ENCODE measurements around the gene RPS15A.
A peak's percentile ranks its signal among the peaks of the same experiment; 100 is the strongest.

The RPS15A gene

DNA sequence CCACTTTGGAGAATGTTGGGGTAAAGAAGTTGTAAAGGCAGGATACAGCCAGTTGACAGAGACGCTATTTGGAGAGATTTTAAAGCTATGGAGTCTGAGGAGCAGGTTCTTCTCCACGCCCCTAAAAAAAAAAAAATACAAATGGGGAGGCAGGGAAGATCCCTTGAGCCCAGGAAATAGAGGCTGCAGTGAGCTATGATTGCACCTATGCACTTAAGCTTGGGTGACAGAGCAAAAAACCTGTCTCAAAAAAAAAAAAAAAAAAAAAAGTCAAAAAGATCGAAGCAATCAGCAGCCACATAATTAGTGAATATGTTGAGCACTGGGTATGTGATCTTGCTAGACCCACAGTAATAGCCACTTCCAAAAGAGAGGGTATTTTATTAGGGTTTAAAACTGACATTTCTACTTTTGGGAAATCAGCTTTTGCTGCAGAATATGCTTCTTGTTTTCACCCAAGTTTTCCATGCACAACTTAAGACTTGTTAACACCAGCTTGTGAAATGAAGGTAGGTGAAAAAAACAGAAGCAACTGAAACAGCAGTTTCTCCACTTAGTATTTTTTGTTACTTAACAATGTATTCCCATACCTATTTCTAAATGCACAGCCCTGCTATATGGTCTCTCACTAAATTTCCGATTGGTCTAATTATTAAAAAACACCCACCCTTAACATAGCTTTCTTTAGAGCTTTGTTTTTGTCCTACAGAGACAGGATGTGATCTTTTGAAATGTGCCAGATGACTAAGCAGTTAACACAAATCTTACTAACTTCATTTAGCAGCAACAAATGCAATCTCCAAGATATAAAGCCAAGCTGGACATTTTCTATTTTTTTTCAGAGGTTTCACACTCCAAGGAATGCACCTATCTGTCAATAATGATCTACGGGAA, 13.7 kb upstream of the RPS15A start:
- peaks cover 49% of the 10 kb centered on the region for H3K36me3 Mint-ChIP-seq (ENCODE audit: low read depth)
- peak overlapping the region; percentile 96 for H3K27ac Mint-ChIP-seq
- H3K27me3 Mint-ChIP-seq (ENCODE audit: low read depth): no peaks in the 10 kb centered on the region
- peak overlapping the region; percentile 66 for H3K4me3 Mint-ChIP-seq
- no peak for DNase-seq (ENCODE audit: low spot score)
- H3K4me1 Mint-ChIP-seq (ENCODE audit: low read depth): peaks cover 45% of the 10 kb centered on the region
- no peaks in the 10 kb centered on the region for H3K9me3 Mint-ChIP-seq

- H3K27me3 Mint-ChIP-seq (ENCODE audit: low read depth): no peaks in the 10 kb centered on the region
- H3K36me3 Mint-ChIP-seq (ENCODE audit: low read depth): peaks cover 48% of the 10 kb centered on the region
- peaks cover 51% of the 10 kb centered on the region for H3K4me1 Mint-ChIP-seq (ENCODE audit: low read depth)
- no peak for DNase-seq (ENCODE audit: low spot score)
- peak overlapping the region; percentile 98 for H3K4me3 Mint-ChIP-seq
- H3K27ac Mint-ChIP-seq: peak overlapping the region; percentile 96
- no peaks in the 10 kb centered on the region for H3K9me3 Mint-ChIP-seq
Measured at GRCh38 chr16:18802767-18803343, 12.7 kb upstream of the RPS15A start.

GRCh38 chr16:18801145-18801972, 11.2 kb upstream of the RPS15A start, which contains the start of gene ARL6IP1:
Gene ARL6IP1 (minus strand): TSS chr16:18801549. CDS start chr16:18801466, 83 bp downstream.
- Mint-ChIP-seq H3K27ac (peak within 1 kb of the TSS; percentile 90), H3K9me3 (no peaks in the 10 kb centered on the region), H3K4me1 (ENCODE audit: low read depth) (peaks cover 57% of the 10 kb centered on the region), H3K4me3 (peak within 1 kb of the TSS; percentile 98), H3K27me3 (ENCODE audit: low read depth) (no peaks in the 10 kb centered on the region), H3K36me3 (ENCODE audit: low read depth) (peaks cover 49% of the 10 kb centered on the region)
- peak; percentile 99 for DNase-seq (ENCODE audit: low spot score)

DNA sequence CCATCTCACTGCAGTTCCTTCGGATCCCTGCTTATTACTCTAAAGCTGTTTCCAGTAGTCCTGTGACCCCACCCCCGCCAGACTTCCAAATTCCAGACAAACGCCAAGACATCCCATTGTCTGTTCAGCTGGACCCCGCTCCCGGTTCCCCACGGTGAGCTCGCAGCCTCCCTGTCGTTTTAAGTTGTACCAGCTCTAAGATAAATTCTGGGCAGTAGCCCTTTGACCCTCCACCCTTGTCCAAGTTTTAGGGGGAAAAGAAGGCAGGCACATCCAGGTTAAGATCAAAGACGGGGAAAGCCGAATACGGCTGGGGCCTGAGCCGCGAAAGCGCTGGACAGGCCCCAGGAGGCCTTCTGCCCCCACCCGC, 10.6 kb upstream of the RPS15A start:
- H3K27me3 Mint-ChIP-seq (ENCODE audit: low read depth): no peaks in the 10 kb centered on the region
- peak overlapping the region; percentile 98 for H3K4me3 Mint-ChIP-seq
- peaks cover 48% of the 10 kb centered on the region for H3K36me3 Mint-ChIP-seq (ENCODE audit: low read depth)
- no peak for DNase-seq (ENCODE audit: low spot score)
- peaks cover 53% of the 10 kb centered on the region for H3K4me1 Mint-ChIP-seq (ENCODE audit: low read depth)
- H3K27ac Mint-ChIP-seq: peak overlapping the region; percentile 90
- no peaks in the 10 kb centered on the region for H3K9me3 Mint-ChIP-seq

GRCh38 chr16:18800293-18800692, 10.2 kb upstream of the RPS15A start:
- H3K9me3 Mint-ChIP-seq: no peaks in the 10 kb centered on the region
- H3K4me3 Mint-ChIP-seq: peak overlapping the region; percentile 98
- DNase-seq (ENCODE audit: low spot score): no peak
- H3K27ac Mint-ChIP-seq: peak overlapping the region; percentile 90
- peaks cover 49% of the 10 kb centered on the region for H3K4me1 Mint-ChIP-seq (ENCODE audit: low read depth)
- peaks cover 51% of the 10 kb centered on the region for H3K36me3 Mint-ChIP-seq (ENCODE audit: low read depth)
- H3K27me3 Mint-ChIP-seq (ENCODE audit: low read depth): no peaks in the 10 kb centered on the region

DNA sequence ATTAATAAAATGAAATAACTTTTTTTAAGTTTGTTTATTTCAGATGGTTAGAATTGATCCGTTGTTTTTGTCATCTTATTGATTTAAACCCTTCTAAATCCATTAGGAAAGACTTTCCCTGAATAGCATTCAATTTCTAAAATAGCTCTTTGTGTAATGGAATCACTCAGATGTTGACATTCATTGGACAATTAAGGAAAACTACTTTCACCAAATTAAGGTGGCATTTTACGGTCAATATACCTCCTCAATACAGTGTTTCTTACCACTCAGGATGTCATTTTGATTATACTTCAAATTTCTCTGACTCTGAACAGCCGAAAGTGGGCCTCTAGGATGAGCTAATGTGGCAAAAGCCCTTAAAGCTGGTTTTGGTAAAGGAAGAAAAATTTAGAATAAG, 9.4 kb upstream of the RPS15A start:
- no peaks in the 10 kb centered on the region for H3K27me3 Mint-ChIP-seq (ENCODE audit: low read depth)
- peak overlapping the region; percentile 98 for H3K4me3 Mint-ChIP-seq
- peaks cover 45% of the 10 kb centered on the region for H3K4me1 Mint-ChIP-seq (ENCODE audit: low read depth)
- peaks cover 55% of the 10 kb centered on the region for H3K36me3 Mint-ChIP-seq (ENCODE audit: low read depth)
- no peak for DNase-seq (ENCODE audit: low spot score)
- peak overlapping the region; percentile 90 for H3K27ac Mint-ChIP-seq
- H3K9me3 Mint-ChIP-seq: no peaks in the 10 kb centered on the region

DNA sequence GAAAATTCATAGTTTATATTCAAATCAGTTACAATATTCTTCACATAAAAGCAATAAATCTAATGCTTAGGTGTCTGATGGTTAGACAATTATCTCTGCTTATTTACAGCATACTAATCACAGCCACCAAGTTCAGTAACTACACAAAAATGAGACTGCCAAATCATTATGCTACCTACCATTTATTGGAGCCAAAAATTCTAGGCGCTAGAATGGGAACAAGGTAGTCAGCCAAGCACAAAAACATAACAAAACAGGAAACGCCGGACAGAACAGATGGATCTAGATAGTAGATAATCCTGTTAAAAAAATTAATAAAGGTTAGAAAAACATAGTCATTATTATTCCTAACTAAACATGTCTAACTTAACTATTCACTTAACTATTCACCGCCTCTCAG, 7.6 kb upstream of the RPS15A start:
- Mint-ChIP-seq H3K27me3 (ENCODE audit: low read depth) (no peaks in the 10 kb centered on the region), H3K4me1 (ENCODE audit: low read depth) (peaks cover 42% of the 10 kb centered on the region), H3K9me3 (no peaks in the 10 kb centered on the region), H3K27ac (no peak overlapping the region), H3K4me3 (peak overlapping the region; percentile 54), H3K36me3 (ENCODE audit: low read depth) (peaks cover 63% of the 10 kb centered on the region)
- no peak for DNase-seq (ENCODE audit: low spot score)

GRCh38 chr16:18796377-18796776, 6.2 kb upstream of the RPS15A start:
- H3K27ac Mint-ChIP-seq: no peak overlapping the region
- DNase-seq (ENCODE audit: low spot score): no peak

DNA sequence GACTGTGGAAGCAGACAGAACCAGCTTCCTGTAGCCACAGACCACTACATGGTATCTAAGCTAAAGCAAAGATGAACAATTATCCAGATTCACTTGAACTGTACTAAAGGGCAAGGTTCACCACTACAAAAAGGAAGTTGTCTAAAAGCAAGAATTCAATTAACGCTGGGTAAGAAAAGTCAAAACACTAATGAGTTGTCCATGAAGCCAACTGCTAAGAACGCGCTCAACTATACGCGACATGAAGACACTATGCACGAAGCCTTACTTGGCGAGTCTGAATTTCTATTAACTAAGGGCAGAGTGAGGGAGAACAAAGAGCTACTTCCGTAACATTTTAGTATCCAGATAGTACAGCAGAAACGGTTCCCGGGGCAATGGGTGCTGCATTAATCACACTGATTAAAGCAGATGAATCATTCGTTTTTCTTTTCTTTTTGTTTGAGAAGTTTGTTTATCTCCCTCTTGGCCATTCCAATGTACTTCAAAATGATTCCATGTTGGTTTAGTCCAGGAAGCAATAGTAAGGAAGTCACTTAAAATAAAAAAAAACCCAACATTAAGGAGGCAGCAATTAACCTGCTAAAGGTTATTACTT, 2.8 kb upstream of the RPS15A start:
- Mint-ChIP-seq H3K27ac (no peak overlapping the region), H3K36me3 (ENCODE audit: low read depth) (peaks cover 78% of the 10 kb centered on the region), H3K27me3 (ENCODE audit: low read depth) (no peaks in the 10 kb centered on the region), H3K4me3 (no peak overlapping the region), H3K9me3 (no peaks in the 10 kb centered on the region), H3K4me1 (ENCODE audit: low read depth) (peaks cover 39% of the 10 kb centered on the region)
- DNase-seq (ENCODE audit: low spot score): no peak

More at GRCh38 chr16:18796377-18796776, 6.2 kb upstream of the RPS15A start:
- Mint-ChIP-seq H3K36me3 (ENCODE audit: low read depth) (peaks cover 73% of the 10 kb centered on the region), H3K27me3 (ENCODE audit: low read depth) (no peaks in the 10 kb centered on the region), H3K4me1 (ENCODE audit: low read depth) (peaks cover 39% of the 10 kb centered on the region), H3K4me3 (no peak overlapping the region), H3K9me3 (no peaks in the 10 kb centered on the region)

DNA sequence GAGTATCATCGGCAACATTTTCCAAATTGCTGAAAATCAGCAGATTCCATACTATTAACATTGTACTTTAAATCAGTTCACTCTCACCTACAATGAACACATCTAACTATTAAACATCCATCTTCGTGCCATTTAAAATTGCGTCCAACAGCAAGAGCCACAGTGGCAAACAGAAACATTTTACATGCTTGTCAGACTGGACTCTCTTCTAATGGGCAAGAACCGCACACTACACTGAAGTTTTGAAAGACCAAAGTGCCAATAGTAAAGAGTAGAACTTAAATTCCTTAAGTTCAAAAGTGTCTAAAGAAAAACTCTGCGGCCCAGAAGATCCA, 652 bp downstream of the RPS15A start:
- H3K9me3 Mint-ChIP-seq: no peaks in the 10 kb centered on the region
- H3K36me3 Mint-ChIP-seq (ENCODE audit: low read depth): peaks cover 88% of the 10 kb centered on the region
- peak overlapping the region; percentile 99 for H3K4me3 Mint-ChIP-seq
- H3K27ac Mint-ChIP-seq: peak overlapping the region; percentile 94
- no peak for DNase-seq (ENCODE audit: low spot score)
- H3K27me3 Mint-ChIP-seq (ENCODE audit: low read depth): no peaks in the 10 kb centered on the region
- H3K4me1 Mint-ChIP-seq (ENCODE audit: low read depth): peaks cover 50% of the 10 kb centered on the region

GRCh38 chr16:18788828-18789514, 1.2 kb downstream of the RPS15A start:
- H3K4me1 Mint-ChIP-seq (ENCODE audit: low read depth): peaks cover 47% of the 10 kb centered on the region

DNA sequence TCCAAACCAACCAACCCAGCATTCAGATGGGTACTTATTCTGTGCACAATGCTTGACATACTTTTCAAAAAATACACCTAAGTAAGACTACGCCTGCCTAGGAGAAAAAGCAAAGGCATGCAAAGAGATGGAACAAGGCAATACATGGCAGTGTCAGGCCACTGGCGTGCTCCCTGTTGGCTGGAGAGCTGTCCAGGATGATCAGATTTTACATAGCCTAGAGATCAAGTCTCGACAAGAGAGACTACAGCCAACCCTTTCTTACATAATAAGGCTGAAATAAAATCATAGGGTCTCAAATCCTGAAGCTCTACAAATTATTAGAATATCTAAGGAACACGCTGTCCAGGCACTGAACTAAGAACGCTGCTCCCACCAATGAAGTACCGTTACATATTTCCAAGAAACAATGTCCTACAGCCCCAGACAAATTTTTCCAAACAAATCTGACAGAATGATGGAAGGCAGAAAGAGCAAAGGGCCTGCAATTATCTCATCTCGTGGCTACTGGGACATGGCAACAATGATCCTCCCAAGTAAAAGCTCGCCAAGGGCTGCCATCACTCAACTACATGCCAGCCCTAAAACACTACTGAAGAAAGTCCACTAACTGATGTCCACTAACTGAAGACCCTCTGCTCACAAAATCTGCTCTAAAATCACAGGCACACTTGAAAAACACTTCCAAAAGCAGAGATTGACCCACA, 5.1 kb downstream of the RPS15A start:
- peak overlapping the region; percentile 50 for H3K4me3 Mint-ChIP-seq
- no peaks in the 10 kb centered on the region for H3K9me3 Mint-ChIP-seq
- DNase-seq (ENCODE audit: low spot score): no peak
- peaks cover 43% of the 10 kb centered on the region for H3K4me1 Mint-ChIP-seq (ENCODE audit: low read depth)
- peak overlapping the region; percentile 21 for H3K27ac Mint-ChIP-seq
- no peaks in the 10 kb centered on the region for H3K27me3 Mint-ChIP-seq (ENCODE audit: low read depth)
- H3K36me3 Mint-ChIP-seq (ENCODE audit: low read depth): peaks cover 68% of the 10 kb centered on the region

More at GRCh38 chr16:18788828-18789514, 1.2 kb downstream of the RPS15A start:
- Mint-ChIP-seq H3K36me3 (ENCODE audit: low read depth) (peaks cover 86% of the 10 kb centered on the region), H3K27me3 (ENCODE audit: low read depth) (no peaks in the 10 kb centered on the region), H3K27ac (peak overlapping the region; percentile 94), H3K4me3 (peak overlapping the region; percentile 99), H3K9me3 (no peaks in the 10 kb centered on the region)
- no peak for DNase-seq (ENCODE audit: low spot score)
